Measurements from ENCODE around the gene DNAL1. TPM values are rescaled to one million over a fixed set of nuclear protein-coding genes. Genes with fewer than 3 reads are reported as not detected.

DNAL1 gene
- total and polyA plus RNA-seq, 10 of the 15 experiments (the other 5 are each of a cell fraction or from before 2014, with no cell fraction given): 2.4 to 18.2 (median 7.4) TPM

- Histone ChIP-seq H3K9me3 (replicated peaks; ENCODE audit: control insufficient read depth, insufficient read depth, low read length) (no peaks in the 10 kb centered on the region), H4K20me1 (ENCODE audit: control insufficient read depth, insufficient read depth) (peaks cover 46% of the 10 kb centered on the region), H3K9ac (ENCODE audit: control insufficient read depth, insufficient read depth, low read length) (no peak overlapping the region), H3K4me2 (ENCODE audit: control insufficient read depth, insufficient read depth) (peak overlapping the region; percentile 75), H3K79me2 (ENCODE audit: control insufficient read depth, insufficient read depth, low read length) (peaks cover 100% of the 10 kb centered on the region), H2AFZ (ENCODE audit: control insufficient read depth, low read depth, low read length) (no peak overlapping the region), H3K27ac (ENCODE audit: control insufficient read depth, insufficient read depth) (no peak overlapping the region; the same call in 1 of the 2 replicates), H3K4me3 (peak overlapping the region; percentile 33), H3K27me3 (replicated peaks in 1 of 2; ENCODE audit: control insufficient read depth in 2 of 2, insufficient read depth in 2 of 2, low read length in 1 of 2) (no peaks in the 10 kb centered on the region), H3K36me3 (ENCODE audit: control insufficient read depth in 2 of 2, insufficient read depth in 2 of 2, low read length in 1 of 2) (peaks cover 13 to 15% of the 10 kb centered on the region in 2 experiments), H3K4me1 (ENCODE audit: control insufficient read depth, insufficient read depth, low read length) (peaks cover 90% of the 10 kb centered on the region)
- TF ChIP-seq, protein P1, sequence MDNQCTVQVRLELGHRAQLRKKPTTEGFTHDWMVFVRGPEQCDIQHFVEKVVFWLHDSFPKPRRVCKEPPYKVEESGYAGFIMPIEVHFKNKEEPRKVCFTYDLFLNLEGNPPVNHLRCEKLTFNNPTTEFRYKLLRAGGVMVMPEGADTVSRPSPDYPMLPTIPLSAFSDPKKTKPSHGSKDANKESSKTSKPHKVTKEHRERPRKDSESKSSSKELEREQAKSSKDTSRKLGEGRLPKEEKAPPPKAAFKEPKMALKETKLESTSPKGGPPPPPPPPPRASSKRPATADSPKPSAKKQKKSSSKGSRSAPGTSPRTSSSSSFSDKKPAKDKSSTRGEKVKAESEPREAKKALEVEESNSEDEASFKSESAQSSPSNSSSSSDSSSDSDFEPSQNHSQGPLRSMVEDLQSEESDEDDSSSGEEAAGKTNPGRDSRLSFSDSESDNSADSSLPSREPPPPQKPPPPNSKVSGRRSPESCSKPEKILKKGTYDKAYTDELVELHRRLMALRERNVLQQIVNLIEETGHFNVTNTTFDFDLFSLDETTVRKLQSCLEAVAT (IDR thresholded peaks at IDR 0.05): no peak
- ATAC-seq (no peak), DNase-seq (ENCODE audit: low read depth, low spot score) (no peak), FAIRE-seq (no peak)
- SMC1A ChIA-PET (ENCODE audit: uncharacterized antibody, unreplicated experiment): interaction anchor here (1.1 to 9.0 kb wide), 5 partner anchors 7 to 54 kb away, joined by 3 to 87 read pairs (median 6); no protein-coding TSS in a partner anchor
- in situ Hi-C loops (cut with MboI) (loop anchor here (25.0 kb wide), 1 partner anchor 290 kb away; no protein-coding TSS in a partner anchor), intact Hi-C loops (cut with micrococcal nuclease; ENCODE audit: unreplicated experiment) (no loop called here)
- POLR2A ChIA-PET: interaction anchor here (0.6 to 1.3 kb wide), 5 partner anchors 9 to 135 kb away, joined by 3 to 6 read pairs (median 3); no protein-coding TSS in a partner anchor
- CTCF ChIA-PET: interaction anchor here (0.8 to 21.0 kb wide), 6 partner anchors 8 to 76 kb away, joined by 3 to 288 read pairs (median 28); a partner anchor contains a TSS
- BruUV-seq (replicated peaks): no TSS peak
- RAD21 ChIA-PET (ENCODE audit: unreplicated experiment): interaction anchor here (0.8 to 25.6 kb wide), 7 partner anchors 8 to 79 kb away, joined by 3 to 710 read pairs (median 5); a partner anchor contains a TSS
- WGBS (ENCODE audit: insufficient coverage, insufficient replicate concordance, low lambda C conversion rate, missing lambda C conversion rate): 10% methylated on average over 9 of the region's 9 CpGs
Observed at GRCh38 chr14:73747379-73748211, 102.8 kb downstream of the DNAL1 start.

All from GM12878 (cell line).